ENCODE results near the gene NEAT1.

DNA sequence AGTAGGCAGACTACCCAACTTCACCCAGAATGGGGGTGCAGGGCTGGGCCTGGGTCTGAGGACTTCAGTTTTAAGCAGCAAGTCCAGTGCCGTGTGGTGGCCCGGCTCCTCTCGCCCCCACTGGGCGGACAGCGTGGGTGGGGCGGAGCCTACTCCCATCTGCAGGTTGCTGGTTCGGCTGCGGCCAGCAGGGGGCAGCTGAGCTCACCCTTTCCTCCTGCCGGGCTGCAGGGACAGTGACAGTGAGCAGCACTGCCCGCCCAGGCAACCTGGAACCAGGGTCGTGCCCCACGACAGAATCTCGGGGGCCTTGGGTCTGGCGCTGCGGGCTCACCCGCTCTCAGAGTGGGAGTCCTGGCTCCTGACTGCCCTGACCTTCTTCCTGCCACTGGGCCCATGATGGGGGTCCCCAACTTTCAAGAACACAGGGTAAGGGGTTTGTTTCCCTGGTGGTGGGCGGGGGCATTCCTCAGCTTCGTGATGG lies 6.2 kb upstream of the NEAT1 start:
- TF ChIP-seq, protein P1, sequence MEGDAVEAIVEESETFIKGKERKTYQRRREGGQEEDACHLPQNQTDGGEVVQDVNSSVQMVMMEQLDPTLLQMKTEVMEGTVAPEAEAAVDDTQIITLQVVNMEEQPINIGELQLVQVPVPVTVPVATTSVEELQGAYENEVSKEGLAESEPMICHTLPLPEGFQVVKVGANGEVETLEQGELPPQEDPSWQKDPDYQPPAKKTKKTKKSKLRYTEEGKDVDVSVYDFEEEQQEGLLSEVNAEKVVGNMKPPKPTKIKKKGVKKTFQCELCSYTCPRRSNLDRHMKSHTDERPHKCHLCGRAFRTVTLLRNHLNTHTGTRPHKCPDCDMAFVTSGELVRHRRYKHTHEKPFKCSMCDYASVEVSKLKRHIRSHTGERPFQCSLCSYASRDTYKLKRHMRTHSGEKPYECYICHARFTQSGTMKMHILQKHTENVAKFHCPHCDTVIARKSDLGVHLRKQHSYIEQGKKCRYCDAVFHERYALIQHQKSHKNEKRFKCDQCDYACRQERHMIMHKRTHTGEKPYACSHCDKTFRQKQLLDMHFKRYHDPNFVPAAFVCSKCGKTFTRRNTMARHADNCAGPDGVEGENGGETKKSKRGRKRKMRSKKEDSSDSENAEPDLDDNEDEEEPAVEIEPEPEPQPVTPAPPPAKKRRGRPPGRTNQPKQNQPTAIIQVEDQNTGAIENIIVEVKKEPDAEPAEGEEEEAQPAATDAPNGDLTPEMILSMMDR (IDR thresholded peaks at IDR 0.05 in 2 of 3, conservative IDR thresholded peaks at IDR 0.05 in 1 of 3; ENCODE audit: insufficient read depth in 2 of 3, low read depth in 1 of 3, low read length in 3 of 3), result peak; percentile 96 to 97 (median 96)
- TF ChIP-seq XRCC3 (IDR thresholded peaks at IDR 0.05) (no peak), ETV5 (CRISPR knock-in tag; IDR thresholded peaks at IDR 0.05; ENCODE audit: low read depth) (no peak; the same call in 1 of the 2 replicates), GATAD2A (IDR thresholded peaks at IDR 0.05) (peak; percentile 84; the same call in 1 of the 2 replicates), PPARD (CRISPR knock-in tag; IDR thresholded peaks at IDR 0.05) (no peak), RBM14 (IDR thresholded peaks at IDR 0.05; ENCODE audit: borderline replicate concordance, insufficient read depth, low read depth, low read length) (no peak), HNRNPK (IDR thresholded peaks at IDR 0.05; ENCODE audit: low read depth, low read length, poor library complexity, severe bottlenecking) (no peak)
- TF ChIP-seq, protein P2, sequence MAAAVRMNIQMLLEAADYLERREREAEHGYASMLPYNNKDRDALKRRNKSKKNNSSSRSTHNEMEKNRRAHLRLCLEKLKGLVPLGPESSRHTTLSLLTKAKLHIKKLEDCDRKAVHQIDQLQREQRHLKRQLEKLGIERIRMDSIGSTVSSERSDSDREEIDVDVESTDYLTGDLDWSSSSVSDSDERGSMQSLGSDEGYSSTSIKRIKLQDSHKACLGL (CRISPR knock-in tag; IDR thresholded peaks at IDR 0.05; ENCODE audit: borderline replicate concordance, poor library complexity, severe bottlenecking), result no peak

Measured in K562 (cell line).